Astrocyte of the cerebellum (primary cell): ENCODE measurements around the gene GKN2.
"Not testable (repeated sequence)": the region's sequence is repeated elsewhere in the genome, so short reads cannot be mapped to it uniquely, and the experiment has no call there.

Experiments used
- DNase-seq: peaks from one replicate; pipeline ENCODE4 v3.0.0-alpha.2; 2011; ENCODE audit warnings: low read depth
- H3K4me3 ChIP-seq: 2 replicates; pipeline ENCODE4 v1.5.1; 2011; ENCODE audit warnings: mild to moderate bottlenecking, low read depth, low read length, moderate library complexity
- CTCF ChIP-seq: IDR thresholded peaks from 2 replicates; pipeline ENCODE4 v1.5.1; 2012; ENCODE audit warnings: low read length, low read depth, moderate library complexity, mild to moderate bottlenecking; ENCODE audit errors: missing control alignments
- in situ Hi-C: cut with HindIII; loops from 2 replicates; pipeline ENCODE4 v1.10.0; 2017; ENCODE audit warnings: low sequenced_read_pairs

The GKN2 gene

DNA sequence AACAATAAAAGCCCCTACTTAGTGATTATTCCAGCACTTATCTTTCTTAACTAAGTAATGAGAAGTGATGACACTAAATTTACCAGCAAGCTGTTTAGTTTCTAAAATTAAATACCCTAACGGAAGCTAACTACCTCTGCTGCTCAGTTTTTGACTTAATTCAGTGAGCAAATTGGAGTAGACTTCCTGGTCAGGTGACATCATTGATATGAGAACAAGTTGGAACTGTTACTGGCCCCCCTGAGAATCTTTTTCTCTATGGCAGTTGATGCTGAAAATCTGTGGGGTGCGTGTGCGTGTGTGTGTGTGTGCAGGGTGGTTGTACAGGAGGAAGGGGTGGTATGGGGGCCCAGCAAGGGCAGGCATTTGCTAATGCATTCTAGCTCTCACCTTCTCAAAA lies 46.0 kb downstream of the GKN2 start:
- no peak overlapping the region for H3K4me3 ChIP-seq
- no peak for DNase-seq
- in situ Hi-C loops, result no loop called here
- no peak for TF ChIP-seq CTCF

DNA sequence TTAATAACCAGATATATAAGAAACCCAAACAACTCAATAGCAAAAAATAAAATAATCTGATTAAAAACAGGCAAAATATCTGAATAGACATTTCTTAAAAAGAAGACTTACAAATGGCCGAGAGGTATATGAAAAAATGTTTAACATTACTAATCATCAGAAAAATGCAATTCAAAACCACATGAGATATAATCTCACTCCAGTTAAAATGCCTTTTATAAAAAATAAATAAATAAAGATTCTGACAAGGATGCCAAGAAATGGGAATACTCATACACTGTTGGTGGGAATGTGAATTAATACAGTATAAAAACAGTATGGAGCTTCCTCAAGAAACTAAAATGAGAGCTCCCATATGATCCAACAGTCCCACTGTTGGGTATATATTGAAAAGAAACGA lies 47.6 kb downstream of the GKN2 start:
- DNase-seq, result no peak
- in situ Hi-C loops, result no loop called here
- no peak overlapping the region for H3K4me3 ChIP-seq
- TF ChIP-seq CTCF, result no peak

DNA sequence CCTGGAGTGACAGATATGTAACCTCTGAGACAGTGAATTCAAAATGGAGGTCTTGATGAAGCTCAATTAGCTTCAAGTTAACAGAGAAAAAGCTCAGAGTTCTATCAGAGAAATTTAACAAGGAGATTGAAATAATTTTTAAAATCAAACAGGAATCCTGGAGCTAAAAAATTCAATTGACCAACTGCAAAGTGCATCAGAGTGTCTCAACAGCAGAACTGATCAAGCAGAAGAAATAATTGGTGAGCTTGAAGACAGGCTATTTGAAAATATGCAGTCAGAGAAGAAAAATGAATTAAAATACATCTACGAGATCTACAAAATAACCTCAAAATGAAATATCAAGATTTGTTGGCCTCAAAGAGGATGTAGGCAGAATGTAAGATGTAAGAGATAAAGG lies 51.1 kb downstream of the GKN2 start:
- no peak for TF ChIP-seq CTCF
- no peak overlapping the region for H3K4me3 ChIP-seq
- in situ Hi-C loops, result no loop called here
- no peak for DNase-seq

- TF ChIP-seq CTCF, result peak; percentile 35
- no peak overlapping the region for H3K4me3 ChIP-seq
- peak; percentile 9 for DNase-seq
- in situ Hi-C loops, result no loop called here
These were observed 51.5 kb downstream of the GKN2 start for GRCh38 chr2:68901199-68901514.

GRCh38 chr2:68900496-68901198 lies 52.0 kb downstream of the GKN2 start:
- in situ Hi-C loops, result no loop called here
- no peak for DNase-seq
- H3K4me3 ChIP-seq, result no peak overlapping the region
- TF ChIP-seq CTCF, result no peak

DNA sequence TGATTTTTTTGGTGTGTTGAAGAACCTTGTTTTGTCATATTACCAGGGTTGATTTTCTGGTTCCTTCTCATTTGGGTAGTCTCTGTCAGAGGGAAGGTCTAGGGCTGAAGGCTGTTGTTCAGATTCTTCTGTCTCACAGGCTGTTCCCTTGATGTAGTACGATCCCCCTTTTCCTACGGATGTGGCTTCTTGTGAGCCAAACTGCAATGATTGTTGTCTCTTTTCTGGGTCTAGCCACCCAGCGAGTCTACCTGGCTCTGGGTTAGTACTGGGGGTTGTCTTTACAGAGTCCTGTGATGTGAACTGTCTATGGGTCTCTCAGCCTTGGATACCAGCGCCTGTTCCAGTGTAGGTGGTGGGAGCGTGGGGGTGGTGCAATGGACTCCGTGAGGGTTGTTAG lies 56.7 kb downstream of the GKN2 start:
- in situ Hi-C loops, result not testable (repeated sequence)

More for the DNA sequence above, 56.7 kb downstream of the GKN2 start:
- DNase-seq, H3K4me3 ChIP-seq: not testable (repeated sequence)
